HepG2 (cell line): ENCODE data around the gene MRPL28. TPM values are rescaled to one million over a fixed set of nuclear protein-coding genes. Genes with fewer than 3 reads are reported as not detected.

Source experiments
- ARNT ChIP-seq: fragments of 450-650 bp; IDR thresholded peaks from 2 replicates; pipeline ENCODE4 v1.6.1; 2017
- ARNT2 ChIP-seq: sonication (generic); formaldehyde crosslinking; IDR thresholded peaks from 2 replicates; pipeline ENCODE4 v1.8.0; 2022; ENCODE audit warnings: mild to moderate bottlenecking, low read depth, missing genetic modification reagents, moderate library complexity
- ATF7-NPFF ChIP-seq: sonication (generic); formaldehyde crosslinking; IDR thresholded peaks from 2 replicates; pipeline ENCODE4 v1.8.1; 2023; ENCODE audit warnings: mild to moderate bottlenecking, low read depth, missing genetic modification reagents, moderate library complexity
- CCAR2 ChIP-seq: fragments of 200-400 bp; formaldehyde crosslinking; optimal IDR thresholded peaks from 2 replicates; pipeline ENCODE3; 2018; ENCODE audit warnings: low read depth, mild to moderate bottlenecking, low read length, moderate library complexity
- CSRNP1 ChIP-seq: sonication (generic); formaldehyde crosslinking; IDR thresholded peaks from 2 replicates; pipeline ENCODE4 v1.8.1; 2023; ENCODE audit warnings: mild to moderate bottlenecking, missing genetic modification reagents
- ERF ChIP-seq: IDR thresholded peaks from 2 replicates; pipeline ENCODE4 v1.6.1; 2018; ENCODE audit warnings: missing biosample characterization, missing genetic modification reagents
- GLMP ChIP-seq: sonication (generic); formaldehyde crosslinking; IDR thresholded peaks from 2 replicates; pipeline ENCODE4 v1.9.0; 2021; ENCODE audit warnings: missing genetic modification reagents, mild to moderate bottlenecking, borderline replicate concordance
- KMT2A ChIP-seq: sonication (generic); formaldehyde crosslinking; IDR thresholded peaks from 2 replicates; pipeline ENCODE4 v1.4.0; 2020; ENCODE audit warnings: missing genetic modification reagents
- MLX ChIP-seq: IDR thresholded peaks from 2 replicates; pipeline ENCODE4 v1.6.1; 2016
- MXD3 ChIP-seq: IDR thresholded peaks from 2 replicates; pipeline ENCODE4 v1.6.1; 2016; ENCODE audit warnings: mild to moderate bottlenecking, missing biosample characterization, missing genetic modification reagents
- NPAS2 ChIP-seq: sonication (generic); formaldehyde crosslinking; IDR thresholded peaks from 2 replicates; pipeline ENCODE4 v1.8.0; 2022; ENCODE audit warnings: mild to moderate bottlenecking, missing genetic modification reagents, borderline replicate concordance
- RFXANK ChIP-seq: IDR thresholded peaks from 2 replicates; pipeline ENCODE4 v1.6.1; 2016
- SMARCC2 ChIP-seq: fragments of 450-650 bp; IDR thresholded peaks from 2 replicates; pipeline ENCODE4 v1.6.1; 2017; ENCODE audit warnings: antibody characterized with exemption, mild to moderate bottlenecking
- SMARCE1 ChIP-seq: fragments of 450-650 bp; IDR thresholded peaks from 2 replicates; pipeline ENCODE4 v1.6.1; 2017; ENCODE audit warnings: borderline replicate concordance
- TBP ChIP-seq: sonication (generic); formaldehyde crosslinking; IDR thresholded peaks from 2 replicates; pipeline ENCODE4 v1.5.0; 2020; ENCODE audit warnings: missing genetic modification reagents
- XBP1 ChIP-seq: sonication (generic); formaldehyde crosslinking; IDR thresholded peaks from 2 replicates; pipeline ENCODE4 v1.5.0; 2020; ENCODE audit warnings: missing genetic modification reagents
- ZBTB49 ChIP-seq: sonication (generic); formaldehyde crosslinking; IDR thresholded peaks from 2 replicates; pipeline ENCODE4 v1.4.0; 2020; ENCODE audit warnings: missing genetic modification reagents, borderline replicate concordance
- ZNF235 ChIP-seq: sonication (generic); formaldehyde crosslinking; IDR thresholded peaks from 2 replicates; pipeline ENCODE4 v1.8.1; 2023; ENCODE audit warnings: mild to moderate bottlenecking, missing genetic modification reagents, borderline replicate concordance
- ZNF292 ChIP-seq: sonication (generic); formaldehyde crosslinking; IDR thresholded peaks from 2 replicates; pipeline ENCODE4 v1.8.1; 2022; ENCODE audit warnings: mild to moderate bottlenecking, low read depth, missing genetic modification reagents, borderline replicate concordance
- ZNF33B ChIP-seq: sonication (generic); formaldehyde crosslinking; IDR thresholded peaks from 2 replicates; pipeline ENCODE4 v1.5.1; 2020; ENCODE audit warnings: mild to moderate bottlenecking, missing genetic modification reagents
- ZNF598 ChIP-seq: sonication (generic); formaldehyde crosslinking; IDR thresholded peaks from 2 replicates; pipeline ENCODE4 v1.5.1; 2020; ENCODE audit warnings: mild to moderate bottlenecking, missing genetic modification reagents, borderline replicate concordance
- ZNF670 ChIP-seq: sonication (generic); formaldehyde crosslinking; IDR thresholded peaks from 2 replicates; pipeline ENCODE4 v1.8.0; 2022; ENCODE audit warnings: mild to moderate bottlenecking, missing genetic modification reagents, borderline replicate concordance
- ZSCAN31 ChIP-seq: sonication (generic); formaldehyde crosslinking; IDR thresholded peaks from 2 replicates; pipeline ENCODE4 v1.5.0; 2020; ENCODE audit warnings: low read depth, mild to moderate bottlenecking, missing genetic modification reagents
- polyA plus RNA-seq, 8 experiments: library from polyadenylated mRNA; depleted of rRNA in 3 of 8; stranded (reverse) in 7 of 8; unstranded in 1 of 8; fragments of >200 nt; fragmentation: Illumina TruSeq in 4 of 8; extraction: Trizol in 4 of 8; gene quantifications; 2 replicates each; pipeline versions ENCODE4 v1.2.1 to v1.2.3, GENCODE V29; 2011 to 2016; ENCODE audit warnings: low read depth in 4 of 8, missing spikeins in 1 of 8, mixed read lengths in 1 of 8; ENCODE audit not compliant: insufficient read depth in 1 of 8
- total RNA-seq, 5 experiments: library from RNA; depleted of rRNA; stranded (reverse); fragments of >200 nt; fragmentation: Illumina TruSeq; extraction: Trizol; gene quantifications; 2 replicates each; pipeline ENCODE4 v1.2.3, GENCODE V29; 2016; ENCODE audit warnings: low read depth in 1 of 5

Gene MRPL28
- total and polyA plus RNA-seq, 2 of the 13 experiments (the other 11 are each of a cell fraction or from before 2014, with no cell fraction given) = 114 to 135 TPM

GRCh38 chr16:364595-365491 lies 5.5 kb downstream of the MRPL28 start (continued):
- TF ChIP-seq ATF7-NPFF (CRISPR knock-in tag) = peak; percentile 78
- no peak for TF ChIP-seq SMARCE1
- no peak for TF ChIP-seq ZNF598
- TF ChIP-seq MLX (CRISPR knock-in tag) = no peak
- no peak for TF ChIP-seq ZBTB49 (CRISPR knock-in tag)
- no peak for TF ChIP-seq NPAS2
- no peak for TF ChIP-seq XBP1
- no peak for TF ChIP-seq ARNT2 (CRISPR knock-in tag)
- TF ChIP-seq ARNT = no peak
- no peak for TF ChIP-seq TBP
- TF ChIP-seq ZNF292 (CRISPR knock-in tag) = no peak
- no peak for TF ChIP-seq KMT2A (CRISPR knock-in tag)
- no peak for TF ChIP-seq CCAR2
- TF ChIP-seq ZNF670 (CRISPR knock-in tag) = no peak
- TF ChIP-seq RFXANK (CRISPR knock-in tag) = no peak
- no peak for TF ChIP-seq MXD3 (CRISPR knock-in tag)
- no peak for TF ChIP-seq ZSCAN31 (CRISPR knock-in tag)
- no peak for TF ChIP-seq ZNF33B (CRISPR knock-in tag)
- TF ChIP-seq ZNF235 = no peak
- TF ChIP-seq CSRNP1 (CRISPR knock-in tag) = peak; percentile 46; the same call in 1 of the 2 replicates
- TF ChIP-seq SMARCC2 = no peak
- no peak for TF ChIP-seq ERF (CRISPR knock-in tag)
- no peak for TF ChIP-seq GLMP (CRISPR knock-in tag)
